DND-41 (cell line): ENCODE data around the gene CD180.

ENCODE experiments used
- ATAC-seq: fragments of 200-7000 bp; cut with Tn5 transposase; 3 replicates; pipeline ENCODE4 v1.9.1; 2021; ENCODE audit warnings: low read depth; ENCODE audit not compliant: insufficient read depth
- DNase-seq: peaks from one replicate; pipeline ENCODE4 v3.0.0-alpha.2; 2020
- H2AFZ ChIP-seq: 2 replicates; pipeline ENCODE4 v1.6.0; 2012; ENCODE audit warnings: low read depth, low read length
- H3K27ac ChIP-seq: 2 replicates; pipeline ENCODE4 v1.5.1; 2012; ENCODE audit warnings: low read length, inconsistent platforms
- H3K27me3 ChIP-seq: fragments of 200-600 bp; sonication (generic); 2 replicates; pipeline ENCODE4 v1.6.0; 2012; ENCODE audit warnings: low read length, mild to moderate bottlenecking, inconsistent platforms; ENCODE audit not compliant: insufficient read depth, poor library complexity
- H3K36me3 ChIP-seq: 2 replicates; pipeline ENCODE4 v1.5.1; 2012; ENCODE audit warnings: low read length, inconsistent platforms; ENCODE audit not compliant: insufficient read depth
- H3K4me1 ChIP-seq: 2 replicates; pipeline ENCODE4 v1.5.1; 2012; ENCODE audit warnings: mild to moderate bottlenecking, low read length; ENCODE audit not compliant: insufficient read depth
- H3K4me2 ChIP-seq: 2 replicates; pipeline ENCODE4 v1.6.0; 2012; ENCODE audit warnings: mild to moderate bottlenecking, moderate library complexity, low read length, inconsistent platforms; ENCODE audit not compliant: insufficient read depth
- H3K4me3 ChIP-seq, 2 experiments: fragments of 200-600 bp in 1 of 2; shearing (Covaris generic) in 1 of 2; 2 replicates each; pipeline ENCODE4 v1.5.1; 2012 to 2016; ENCODE audit warnings: inconsistent platforms in 2 of 2, low read length in 2 of 2, mild to moderate bottlenecking in 2 of 2, low read depth in 1 of 2, moderate library complexity in 1 of 2
- H3K79me2 ChIP-seq: 2 replicates; pipeline ENCODE4 v1.6.0; 2012; ENCODE audit warnings: low read length, inconsistent platforms; ENCODE audit not compliant: insufficient read depth
- H3K9ac ChIP-seq: 2 replicates; pipeline ENCODE4 v1.6.0; 2012; ENCODE audit warnings: low read depth, mild to moderate bottlenecking, inconsistent platforms, low read length, moderate library complexity
- H3K9me3 ChIP-seq: 2 replicates; pipeline ENCODE4 v1.5.1; 2012; ENCODE audit warnings: low read length, moderate library complexity, mild to moderate bottlenecking, inconsistent platforms; ENCODE audit not compliant: insufficient read depth, severe bottlenecking
- H4K20me1 ChIP-seq: 2 replicates; pipeline ENCODE4 v1.6.0; 2012; ENCODE audit warnings: low read length; ENCODE audit not compliant: insufficient read depth
- EZH2 ChIP-seq: IDR thresholded peaks from 3 replicates; pipeline ENCODE4 v1.6.1; 2012; ENCODE audit warnings: borderline replicate concordance, low read depth, mild to moderate bottlenecking, moderate library complexity, low read length, inconsistent platforms; ENCODE audit not compliant: severe bottlenecking
- TF ChIP-seq, protein P1 (sequence below): IDR thresholded peaks from 2 replicates; pipeline ENCODE4 v1.5.1; 2012; ENCODE audit warnings: borderline replicate concordance, low read length, moderate library complexity, mild to moderate bottlenecking; ENCODE audit not compliant: poor library complexity, severe bottlenecking; ENCODE audit errors: extremely low read depth

The CD180 gene

GRCh38 chr5:67168069-67168468, 28.5 kb downstream of the CD180 start:
- peaks cover 26% of the 10 kb centered on the region for H3K36me3 ChIP-seq
- no peak overlapping the region for H2AFZ ChIP-seq
- H4K20me1 ChIP-seq = peaks cover 24% of the 10 kb centered on the region
- no peaks in the 10 kb centered on the region for H3K27me3 ChIP-seq
- H3K4me3 ChIP-seq = no peak overlapping the region
- H3K4me1 ChIP-seq = peaks cover 38% of the 10 kb centered on the region
- H3K79me2 ChIP-seq = peaks cover 40% of the 10 kb centered on the region
- TF ChIP-seq, protein P1, sequence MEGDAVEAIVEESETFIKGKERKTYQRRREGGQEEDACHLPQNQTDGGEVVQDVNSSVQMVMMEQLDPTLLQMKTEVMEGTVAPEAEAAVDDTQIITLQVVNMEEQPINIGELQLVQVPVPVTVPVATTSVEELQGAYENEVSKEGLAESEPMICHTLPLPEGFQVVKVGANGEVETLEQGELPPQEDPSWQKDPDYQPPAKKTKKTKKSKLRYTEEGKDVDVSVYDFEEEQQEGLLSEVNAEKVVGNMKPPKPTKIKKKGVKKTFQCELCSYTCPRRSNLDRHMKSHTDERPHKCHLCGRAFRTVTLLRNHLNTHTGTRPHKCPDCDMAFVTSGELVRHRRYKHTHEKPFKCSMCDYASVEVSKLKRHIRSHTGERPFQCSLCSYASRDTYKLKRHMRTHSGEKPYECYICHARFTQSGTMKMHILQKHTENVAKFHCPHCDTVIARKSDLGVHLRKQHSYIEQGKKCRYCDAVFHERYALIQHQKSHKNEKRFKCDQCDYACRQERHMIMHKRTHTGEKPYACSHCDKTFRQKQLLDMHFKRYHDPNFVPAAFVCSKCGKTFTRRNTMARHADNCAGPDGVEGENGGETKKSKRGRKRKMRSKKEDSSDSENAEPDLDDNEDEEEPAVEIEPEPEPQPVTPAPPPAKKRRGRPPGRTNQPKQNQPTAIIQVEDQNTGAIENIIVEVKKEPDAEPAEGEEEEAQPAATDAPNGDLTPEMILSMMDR = no peak
- no peak for TF ChIP-seq EZH2
- ATAC-seq (no peak), DNase-seq (no peak)
- peak overlapping the region; percentile 95; the same call in 1 of the 2 replicates for H3K27ac ChIP-seq
- 0 out of 2 replicates have a peak overlapping the region, but pooled peaks have one; percentile 13 for H3K4me2 ChIP-seq
- H3K9me3 ChIP-seq = no peaks in the 10 kb centered on the region
- no peak overlapping the region for H3K9ac ChIP-seq

GRCh38 chr5:67166460-67167285, 29.9 kb downstream of the CD180 start:
- Histone ChIP-seq H3K27me3 (no peaks in the 10 kb centered on the region), H3K9ac (peak overlapping the region; percentile 95), H3K79me2 (peaks cover 54% of the 10 kb centered on the region), H3K4me3 (peak overlapping the region; percentile 28 to 87), H3K4me2 (peak overlapping the region; percentile 90), H3K4me1 (peaks cover 52% of the 10 kb centered on the region), H3K9me3 (no peaks in the 10 kb centered on the region), H4K20me1 (peaks cover 32% of the 10 kb centered on the region), H2AFZ (peak overlapping the region; percentile 68), H3K27ac (peak overlapping the region; percentile 95), H3K36me3 (peaks cover 40% of the 10 kb centered on the region)
- DNase-seq (peak; percentile 94), ATAC-seq (peak; percentile 61)
- TF ChIP-seq EZH2 = no peak
- TF ChIP-seq, protein P1 = no peak

DNA sequence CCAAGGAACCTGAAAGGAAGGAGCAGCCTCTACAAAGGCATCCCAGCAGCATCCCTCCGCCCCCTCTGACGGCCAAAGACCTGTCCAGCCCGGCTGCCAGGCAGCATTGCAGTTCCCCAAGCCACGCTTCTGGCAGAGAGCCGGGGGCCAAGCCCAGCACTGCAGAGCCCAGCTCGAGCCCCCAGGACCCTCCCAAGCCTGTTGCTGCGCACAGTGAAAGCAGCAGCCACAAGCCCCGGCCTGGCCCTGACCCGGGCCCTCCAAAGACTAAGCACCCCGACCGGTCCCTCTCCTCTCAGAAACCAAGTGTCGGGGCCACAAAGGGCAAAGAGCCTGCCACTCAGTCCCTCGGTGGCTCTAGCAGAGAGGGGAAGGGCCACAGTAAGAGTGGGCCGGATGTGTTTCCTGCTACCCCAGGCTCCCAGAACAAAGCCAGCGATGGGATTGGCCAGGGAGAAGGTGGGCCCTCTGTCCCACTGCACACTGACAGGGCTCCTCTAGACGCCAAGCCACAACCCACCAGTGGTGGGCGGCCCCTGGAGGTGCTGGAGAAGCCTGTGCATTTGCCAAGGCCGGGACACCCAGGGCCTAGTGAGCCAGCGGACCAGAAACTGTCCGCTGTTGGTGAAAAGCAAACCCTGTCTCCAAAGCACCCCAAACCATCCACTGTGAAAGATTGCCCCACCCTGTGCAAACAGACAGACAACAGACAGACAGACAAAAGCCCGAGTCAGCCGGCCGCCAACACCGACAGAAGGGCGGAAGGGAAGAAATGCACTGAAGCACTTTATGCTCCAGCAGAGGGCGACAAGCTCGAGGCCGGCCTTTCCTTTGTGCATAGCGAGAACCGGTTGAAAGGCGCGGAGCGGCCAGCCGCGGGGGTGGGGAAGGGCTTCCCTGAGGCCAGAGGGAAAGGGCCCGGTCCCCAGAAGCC, 30.8 kb downstream of the CD180 start:
- Histone ChIP-seq H3K4me3 (peak overlapping the region; percentile 71 to 87), H3K4me2 (peak overlapping the region; percentile 90), H3K27me3 (no peaks in the 10 kb centered on the region), H4K20me1 (peaks cover 32% of the 10 kb centered on the region), H3K27ac (peak overlapping the region; percentile 95), H3K79me2 (peaks cover 55% of the 10 kb centered on the region), H3K4me1 (peaks cover 60% of the 10 kb centered on the region), H2AFZ (peak overlapping the region; percentile 68), H3K9ac (peak overlapping the region; percentile 95), H3K9me3 (no peaks in the 10 kb centered on the region), H3K36me3 (peaks cover 40% of the 10 kb centered on the region)
- DNase-seq (peak; percentile 98), ATAC-seq (peak; percentile 83)
- TF ChIP-seq, protein P1 = peak; percentile 93
- no peak for TF ChIP-seq EZH2
